ENCODE data around the gene TEKT5.
"Not testable (repeated sequence)": the region's sequence is repeated elsewhere in the genome, so short reads cannot be mapped to it uniquely, and the experiment has no call there.

DNA sequence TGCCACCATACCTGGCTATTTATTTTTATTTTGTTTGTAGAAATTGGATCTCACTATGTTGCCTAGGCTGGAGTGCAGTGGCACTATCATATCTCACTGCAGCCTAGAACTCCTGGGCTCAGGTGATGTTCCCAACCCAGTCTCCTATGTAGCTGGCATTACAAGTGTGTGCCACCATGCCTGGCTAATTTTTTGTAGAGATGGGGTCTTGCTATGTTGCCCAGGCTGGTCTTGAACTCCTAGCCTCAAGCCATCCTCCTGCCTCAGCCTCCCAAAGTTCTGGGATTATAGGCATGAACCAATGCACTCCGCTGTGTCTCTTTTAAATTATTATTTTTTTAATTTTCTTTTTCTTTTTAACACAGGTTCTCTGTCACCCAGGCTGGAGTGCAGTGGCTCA, 45.6 kb downstream of the TEKT5 start:
- not testable (repeated sequence) for TF ChIP-seq POLR2A (IDR thresholded peaks at IDR 0.05)
- TF ChIP-seq, protein P1, sequence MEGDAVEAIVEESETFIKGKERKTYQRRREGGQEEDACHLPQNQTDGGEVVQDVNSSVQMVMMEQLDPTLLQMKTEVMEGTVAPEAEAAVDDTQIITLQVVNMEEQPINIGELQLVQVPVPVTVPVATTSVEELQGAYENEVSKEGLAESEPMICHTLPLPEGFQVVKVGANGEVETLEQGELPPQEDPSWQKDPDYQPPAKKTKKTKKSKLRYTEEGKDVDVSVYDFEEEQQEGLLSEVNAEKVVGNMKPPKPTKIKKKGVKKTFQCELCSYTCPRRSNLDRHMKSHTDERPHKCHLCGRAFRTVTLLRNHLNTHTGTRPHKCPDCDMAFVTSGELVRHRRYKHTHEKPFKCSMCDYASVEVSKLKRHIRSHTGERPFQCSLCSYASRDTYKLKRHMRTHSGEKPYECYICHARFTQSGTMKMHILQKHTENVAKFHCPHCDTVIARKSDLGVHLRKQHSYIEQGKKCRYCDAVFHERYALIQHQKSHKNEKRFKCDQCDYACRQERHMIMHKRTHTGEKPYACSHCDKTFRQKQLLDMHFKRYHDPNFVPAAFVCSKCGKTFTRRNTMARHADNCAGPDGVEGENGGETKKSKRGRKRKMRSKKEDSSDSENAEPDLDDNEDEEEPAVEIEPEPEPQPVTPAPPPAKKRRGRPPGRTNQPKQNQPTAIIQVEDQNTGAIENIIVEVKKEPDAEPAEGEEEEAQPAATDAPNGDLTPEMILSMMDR (IDR thresholded peaks at IDR 0.05), result not testable (repeated sequence)

Measured in body of pancreas (tissue), 4 donors.